Measurements from ENCODE around the gene ARHGAP45. TPM values are rescaled to one million over a fixed set of nuclear protein-coding genes. Genes with fewer than 3 reads are reported as not detected.

The ARHGAP45 gene
- total and polyA plus RNA-seq, 9 of the 15 experiments (the other 6 are each of a cell fraction or from before 2014, with no cell fraction given): 0.08 to 22.1 (median 4.2) TPM

- TF ChIP-seq ZMIZ1 (IDR thresholded peaks at IDR 0.05; ENCODE audit: low read depth in 2 of 2, low read length in 2 of 2): no peak
- no peak for TF ChIP-seq MIER1 (IDR thresholded peaks at IDR 0.05; ENCODE audit: low read depth)
- no peak for TF ChIP-seq RAD21 (CRISPR knock-in tag; conservative IDR thresholded peaks at IDR 0.05 in 1 of 2, IDR thresholded peaks at IDR 0.05 in 1 of 2)
- no peak for TF ChIP-seq ZNF436 (CRISPR knock-in tag; IDR thresholded peaks at IDR 0.05)
- no peak for TF ChIP-seq CBX3 (IDR thresholded peaks at IDR 0.05; ENCODE audit: borderline replicate concordance in 1 of 2, low read length in 2 of 2)
- no peak for TF ChIP-seq HMGXB4 (CRISPR knock-in tag; IDR thresholded peaks at IDR 0.05)
- no peak for TF ChIP-seq TRIM28 (IDR thresholded peaks at IDR 0.05)
- no peak for TF ChIP-seq DEAF1 (CRISPR knock-in tag; IDR thresholded peaks at IDR 0.05)
- peak; percentile 19; the same call in 1 of the 2 replicates for TF ChIP-seq MTA1 (IDR thresholded peaks at IDR 0.05; ENCODE audit: borderline replicate concordance)
- no peak for TF ChIP-seq CTCFL (IDR thresholded peaks at IDR 0.05; ENCODE audit: borderline replicate concordance, insufficient read depth, low read depth, low read length, poor library complexity, severe bottlenecking)
- TF ChIP-seq ELK1 (CRISPR knock-in tag; IDR thresholded peaks at IDR 0.05): no peak
- 0 out of 2 replicates have a peak, but pooled peaks have one; percentile 27 for TF ChIP-seq SAFB (IDR thresholded peaks at IDR 0.05; ENCODE audit: borderline replicate concordance, low read depth, low read length)
Measured at GRCh38 chr19:1025960-1026782, 40.8 kb upstream of the ARHGAP45 start, which contains the start of gene CNN2 (continued).
